Left lung (tissue), 10 donors: ENCODE measurements around the gene NCKAP5L. TPM values are rescaled to one million over a fixed set of nuclear protein-coding genes. Genes with fewer than 3 reads are reported as not detected.
"Not testable (repeated sequence)": the region's sequence is repeated elsewhere in the genome, so short reads cannot be mapped to it uniquely, and the experiment has no call there.

Source experiments
- ATAC-seq: fragments of 200-7000 bp; cut with Tn5 transposase; one replicate; pipeline ENCODE4 v1.9.1; 2020; ENCODE audit warnings: moderate library complexity
- DNase-seq, 4 donors: peaks; one replicate each; pipeline ENCODE4 v3.0.0-alpha.2; 2013 to 2020
- H3K27ac ChIP-seq, 2 donors: fragments of 200-600 bp; sonication (generic) in 1 of 2; one replicate each; pipeline versions ENCODE4 v1.5.0 to v1.8.0; 2020 to 2021
- H3K27me3 ChIP-seq, 2 donors: fragments of 200-600 bp; sonication (generic) in 1 of 2; one replicate each; pipeline versions ENCODE4 v1.5.0 to v1.8.0; 2020 to 2021
- H3K36me3 ChIP-seq, 2 donors: fragments of 200-600 bp; sonication (generic) in 1 of 2; one replicate each; pipeline versions ENCODE4 v1.5.0 to v1.8.0; 2020 to 2021
- H3K4me1 ChIP-seq, 2 donors: fragments of 200-600 bp; one replicate each; pipeline ENCODE4 v1.8.0; 2021
- H3K4me3 ChIP-seq, 2 donors: fragments of 200-600 bp; sonication (generic) in 1 of 2; one replicate each; pipeline versions ENCODE4 v1.5.0 to v1.8.0; 2020 to 2021; ENCODE audit warnings: mild to moderate bottlenecking in 1 of 2
- H3K9me3 ChIP-seq, 2 donors: fragments of 200-600 bp; sonication (generic) in 1 of 2; one replicate each; pipeline versions ENCODE4 v1.5.0 to v1.8.0; 2020 to 2021
- CTCF ChIP-seq, 2 donors: fragments of 200-600 bp; sonication (generic) in 1 of 2; IDR thresholded peaks; one replicate each; pipeline versions ENCODE4 v1.5.0 to v1.8.0; 2021; ENCODE audit warnings: antibody characterized with exemption in 2 of 2
- intact Hi-C, 2 donors: fragments of 100-400 bp; cut with DNase I; formaldehyde crosslinking; loops; one replicate each; pipeline versions ENCODE4 v1.11.2 to v1.14.2; 2022
- polyA plus RNA-seq, 6 donors: library from polyadenylated mRNA; unstranded; fragments of 120-200 nt; gene quantifications; one replicate each; pipeline ENCODE4 v1.2.1, GENCODE V29; 2013; ENCODE audit not compliant: insufficient read length in 6 of 6
- total RNA-seq, 2 donors: library from RNA; stranded (reverse); fragmentation: NEBNext Ultra II Directional; extraction: Animal tissue kit (Norgen Biotek cat#: 25700); gene quantifications; one replicate each; pipeline ENCODE4 v1.2.1, GENCODE V29; 2021
- donor health status: DM: no; HTN: yes; CAD: no.
- donor health status: DM: no; HTN: no; CAD: no.

Gene NCKAP5L
- total and polyA plus RNA-seq, 8 donors = 16.4 to 29.9 (median 21.9) TPM

- Histone ChIP-seq H3K27me3 (no peaks in the 10 kb centered on the region), H3K36me3 (peaks cover 0 to 48% of the 10 kb centered on the region in 2 donors), H3K4me3 (no peak overlapping the region), H3K4me1 (peaks cover 0 to 4% of the 10 kb centered on the region in 2 donors), H3K27ac (no peak overlapping the region), H3K9me3 (peaks cover 0 to 3% of the 10 kb centered on the region in 2 donors)
- ATAC-seq (no peak), DNase-seq (peak in 1 of 4 donors; percentile 10)
- intact Hi-C loops = no loop called here
- no peak for TF ChIP-seq CTCF (IDR thresholded peaks at IDR 0.05)
Measured at GRCh38 chr12:49789992-49790391, 38.2 kb downstream of the NCKAP5L start.

DNA sequence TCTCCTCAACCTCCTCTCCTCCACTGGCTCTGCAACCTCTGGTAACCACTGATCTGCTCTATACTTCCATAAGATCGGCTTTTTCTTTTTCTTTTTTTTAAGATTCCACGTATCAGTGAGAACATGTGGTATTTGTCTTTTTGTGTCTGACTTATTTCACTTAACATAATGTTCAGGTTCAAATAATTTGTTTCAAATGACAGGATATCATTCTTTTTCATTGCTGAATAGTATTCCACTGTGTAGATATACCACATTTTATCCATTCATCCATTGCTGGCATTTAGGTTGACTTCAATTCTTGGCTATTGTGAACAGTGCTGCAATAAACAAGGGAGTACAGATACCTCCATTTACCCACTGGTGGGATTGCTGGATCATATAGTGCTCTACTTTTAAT, 40.5 kb downstream of the NCKAP5L start:
- ATAC-seq (no peak), DNase-seq (no peak)
- Histone ChIP-seq H3K4me3 (no peak overlapping the region), H3K9me3 (peaks cover 0 to 3% of the 10 kb centered on the region in 2 donors), H3K36me3 (peaks cover 0 to 26% of the 10 kb centered on the region in 2 donors), H3K4me1 (peaks cover 4 to 13% of the 10 kb centered on the region in 2 donors), H3K27me3 (no peaks in the 10 kb centered on the region), H3K27ac (no peak overlapping the region)
- intact Hi-C loops = no loop called here
- no peak for TF ChIP-seq CTCF (IDR thresholded peaks at IDR 0.05)

- H3K36me3 ChIP-seq = peaks cover 0 to 5% of the 10 kb centered on the region in 2 donors
- no peaks in the 10 kb centered on the region for H3K27me3 ChIP-seq
- H3K27ac ChIP-seq = peak overlapping the region in 1 of 2 donors; percentile 40
- no peak overlapping the region for H3K4me3 ChIP-seq
- intact Hi-C loops = no loop called here
- no peak for TF ChIP-seq CTCF (IDR thresholded peaks at IDR 0.05)
- peak; percentile 40 for ATAC-seq
- H3K9me3 ChIP-seq = peaks cover 0 to 3% of the 10 kb centered on the region in 2 donors
- peaks cover 4 to 9% of the 10 kb centered on the region in 2 donors for H3K4me1 ChIP-seq
- no peak for DNase-seq
Measured at GRCh38 chr12:49784756-49785409, 43.3 kb downstream of the NCKAP5L start.

DNA sequence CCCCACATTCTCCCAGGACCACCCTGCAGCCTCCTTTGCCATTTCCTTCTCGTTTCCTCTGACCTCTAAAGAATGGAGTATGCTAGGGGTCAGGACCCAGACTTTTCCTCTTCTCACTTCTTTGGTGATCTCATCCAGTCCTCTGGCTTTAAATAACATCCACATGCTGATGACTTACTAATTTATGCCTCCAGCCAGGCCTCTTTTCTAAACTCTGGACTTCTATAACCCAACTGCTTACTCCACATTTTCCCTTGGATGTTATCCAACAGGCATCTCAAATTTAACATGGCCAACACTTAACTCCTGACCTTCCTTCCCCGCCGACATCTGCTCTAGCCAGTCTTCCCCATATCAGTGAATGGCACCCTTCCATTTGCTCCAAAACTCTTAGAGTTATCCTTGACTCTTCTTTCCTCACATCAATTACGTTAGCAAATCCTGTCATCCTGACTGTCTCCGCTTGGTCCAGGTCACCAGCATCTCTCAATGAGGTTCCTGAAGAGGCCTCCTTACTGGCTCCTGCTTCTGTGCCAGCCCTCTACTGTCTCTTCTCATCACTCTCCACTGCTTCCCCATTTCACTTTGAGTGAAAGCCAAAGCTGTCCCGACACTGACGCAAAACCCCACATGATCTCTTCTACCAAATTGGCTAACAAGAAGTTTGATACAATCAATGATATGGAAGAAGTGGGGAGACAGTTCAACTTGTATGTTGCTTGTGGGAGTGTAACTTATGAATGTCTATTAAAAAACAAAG, 44.1 kb downstream of the NCKAP5L start:
- peaks cover 0 to under 1% of the 10 kb centered on the region in 2 donors for H3K27me3 ChIP-seq
- H3K4me1 ChIP-seq = peaks cover 4 to 9% of the 10 kb centered on the region in 2 donors
- intact Hi-C loops = no loop called here
- ATAC-seq (peak; percentile 66), DNase-seq (peak in 2 of 4 donors; percentile 64 to 78)
- H3K4me3 ChIP-seq = no peak overlapping the region
- H3K36me3 ChIP-seq = no peaks in the 10 kb centered on the region
- peak overlapping the region in 1 of 2 donors; percentile 40 for H3K27ac ChIP-seq
- H3K9me3 ChIP-seq = peaks cover 0 to 3% of the 10 kb centered on the region in 2 donors
- no peak for TF ChIP-seq CTCF (IDR thresholded peaks at IDR 0.05)

- H3K36me3 ChIP-seq, ATAC-seq, H3K9me3 ChIP-seq, H3K4me3 ChIP-seq, H3K27ac ChIP-seq, intact Hi-C loops, DNase-seq, H3K27me3 ChIP-seq: not testable (repeated sequence)
- H3K4me1 ChIP-seq = peaks cover 4 to 18% of the 10 kb centered on the region in 2 donors
Measured at GRCh38 chr12:49780914-49781313, 47.3 kb downstream of the NCKAP5L start.
